ENCODE measurements around the gene GARIN5B.

Gene GARIN5B

DNA sequence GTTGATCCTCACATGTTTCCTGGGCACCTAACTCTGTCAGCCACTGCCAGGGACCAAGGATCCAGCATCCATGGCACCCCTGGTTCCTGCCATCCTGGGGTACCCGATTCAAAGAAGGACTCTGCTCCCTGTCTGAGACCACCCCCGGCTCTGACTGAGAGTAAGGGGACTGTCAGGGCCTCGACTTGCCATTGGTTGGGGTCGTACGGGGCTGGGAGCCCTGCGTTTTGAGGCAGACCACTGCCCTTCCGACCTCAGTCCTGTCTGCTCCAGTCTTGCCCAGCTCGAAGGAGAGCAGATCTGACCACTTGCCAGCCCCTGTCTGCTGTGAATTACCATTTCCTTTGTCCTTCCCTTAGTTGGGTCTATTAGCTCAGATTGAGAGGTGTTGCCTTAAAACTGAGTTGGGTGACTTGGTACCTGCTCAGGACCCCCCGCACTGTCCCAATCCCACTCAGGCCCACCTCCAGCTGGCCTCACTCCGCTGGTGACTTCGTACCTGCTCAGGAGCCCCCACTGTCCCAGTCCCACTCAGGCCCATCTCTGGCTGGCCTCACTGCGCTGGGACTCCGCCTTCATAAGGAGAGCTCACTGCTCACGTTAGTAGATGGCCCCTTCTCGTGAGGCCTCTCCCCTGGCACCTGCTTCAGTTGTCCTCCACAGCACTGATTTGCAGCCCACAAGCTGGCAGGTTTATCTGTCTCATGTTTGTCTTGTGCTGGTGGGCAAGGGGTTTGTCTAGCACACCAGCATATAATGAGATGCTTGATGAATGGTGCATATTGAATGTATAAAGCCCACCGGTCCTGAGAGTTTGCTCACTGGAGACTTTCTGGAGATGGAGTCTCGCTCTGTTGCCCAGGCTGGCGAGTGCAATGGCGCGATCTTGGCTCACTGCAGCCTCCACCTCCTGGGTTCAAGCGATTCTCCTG lies 26.6 kb upstream of the GARIN5B start:
- no peak for DNase-seq (ENCODE audit: low read depth)

DNA sequence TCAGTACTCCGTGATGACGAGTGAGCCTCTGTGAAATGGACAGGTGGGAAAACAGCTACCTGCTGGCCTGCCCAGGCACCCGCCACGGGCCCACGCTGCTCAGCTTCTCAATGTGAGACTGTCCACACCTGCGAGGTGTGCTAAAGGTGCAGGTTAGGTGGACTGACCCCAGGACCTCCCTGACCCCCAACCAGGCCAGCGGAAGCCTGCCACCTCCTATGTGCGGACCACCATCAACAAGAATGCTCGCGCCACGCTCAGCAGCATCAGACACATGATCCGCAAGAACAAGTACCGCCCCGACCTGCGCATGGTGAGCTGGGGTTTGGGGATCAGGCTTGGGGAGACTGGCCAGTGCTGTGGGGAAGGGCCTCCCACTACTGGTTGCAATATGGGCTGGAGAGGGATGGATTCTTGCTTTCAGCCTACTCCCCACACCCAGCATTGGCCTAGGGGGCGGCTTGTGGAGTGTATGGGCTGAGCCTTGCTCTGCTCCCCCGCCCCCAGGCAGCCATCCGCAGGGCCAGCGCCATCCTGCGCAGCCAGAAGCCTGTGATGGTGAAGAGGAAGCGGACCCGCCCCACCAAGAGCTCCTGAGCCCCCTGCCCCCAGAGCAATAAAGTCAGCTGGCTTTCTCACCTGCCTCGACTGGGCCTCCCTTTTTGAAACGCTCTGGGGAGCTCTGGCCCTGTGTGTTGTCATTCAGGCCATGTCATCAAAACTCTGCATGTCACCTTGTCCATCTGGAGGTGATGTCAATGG lies 24.9 kb upstream of the GARIN5B start:
- no peak for DNase-seq (ENCODE audit: low read depth)

DNA sequence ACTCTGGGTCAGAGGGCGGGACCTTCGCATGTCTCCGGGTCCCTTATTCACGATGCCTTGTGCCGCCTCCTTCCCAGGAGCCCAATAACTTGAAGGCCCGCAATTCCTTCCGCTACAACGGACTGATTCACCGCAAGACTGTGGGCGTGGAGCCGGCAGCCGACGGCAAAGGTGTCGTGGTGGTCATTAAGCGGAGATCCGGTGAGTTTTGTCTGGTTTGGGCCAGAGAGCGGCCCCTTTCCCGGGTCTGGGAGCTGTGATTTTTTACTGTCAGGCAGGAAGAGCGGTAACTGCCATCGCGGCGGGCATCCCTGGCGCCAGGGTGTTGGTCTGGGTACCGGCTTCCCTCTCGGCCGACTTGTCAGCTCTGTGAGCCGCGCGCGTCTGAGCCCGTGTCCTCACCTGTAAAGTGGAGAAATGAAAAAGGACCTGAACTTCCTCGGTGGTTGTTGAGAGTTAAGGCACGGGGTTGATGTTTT lies 23.5 kb upstream of the GARIN5B start:
- peak; percentile 10 for DNase-seq (ENCODE audit: low read depth)

DNA sequence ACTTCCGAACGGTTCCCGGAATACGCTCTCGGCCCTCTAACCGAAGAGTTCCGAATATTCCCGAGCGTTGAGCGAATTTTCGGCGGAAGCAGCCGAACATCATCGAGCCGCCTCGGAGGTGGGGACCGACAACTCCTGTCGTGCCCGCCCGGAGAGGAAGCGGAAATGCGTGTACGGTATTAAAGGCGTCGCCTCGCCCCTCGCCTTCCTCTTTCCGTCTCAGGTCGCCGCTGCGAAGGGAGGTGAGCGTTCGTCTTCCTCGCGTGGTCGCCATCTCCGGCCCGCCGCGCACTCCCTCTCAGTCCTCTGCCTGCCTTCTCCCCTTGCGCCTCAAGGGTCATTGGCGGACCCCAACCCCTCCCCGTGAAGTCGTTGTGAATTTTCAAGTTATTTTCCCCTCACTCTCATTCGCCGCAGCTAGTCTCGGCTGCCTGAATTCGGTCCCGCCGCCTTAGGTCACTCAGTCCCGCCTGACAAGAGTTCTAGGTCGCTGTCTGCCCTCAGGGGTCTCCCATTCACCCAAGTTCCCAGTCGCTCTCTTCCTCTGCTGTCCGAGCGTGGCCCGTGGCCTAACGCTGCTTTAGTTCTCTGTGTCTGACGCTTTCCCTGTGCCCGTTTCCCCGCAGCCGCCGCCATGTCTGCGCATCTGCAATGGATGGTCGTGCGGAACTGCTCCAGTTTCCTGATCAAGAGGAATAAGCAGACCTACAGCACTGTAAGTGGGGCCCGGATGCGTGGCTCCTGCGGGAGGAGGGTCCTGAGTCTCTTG lies 22.8 kb upstream of the GARIN5B start, which contains the start of gene RPL28:
TSS of gene RPL28 (plus strand) at position 209 of the 769 bp plus-strand sequence. CDS start at position 635, 426 bp downstream.
- peak; percentile 94 for DNase-seq (ENCODE audit: low read depth)

DNA sequence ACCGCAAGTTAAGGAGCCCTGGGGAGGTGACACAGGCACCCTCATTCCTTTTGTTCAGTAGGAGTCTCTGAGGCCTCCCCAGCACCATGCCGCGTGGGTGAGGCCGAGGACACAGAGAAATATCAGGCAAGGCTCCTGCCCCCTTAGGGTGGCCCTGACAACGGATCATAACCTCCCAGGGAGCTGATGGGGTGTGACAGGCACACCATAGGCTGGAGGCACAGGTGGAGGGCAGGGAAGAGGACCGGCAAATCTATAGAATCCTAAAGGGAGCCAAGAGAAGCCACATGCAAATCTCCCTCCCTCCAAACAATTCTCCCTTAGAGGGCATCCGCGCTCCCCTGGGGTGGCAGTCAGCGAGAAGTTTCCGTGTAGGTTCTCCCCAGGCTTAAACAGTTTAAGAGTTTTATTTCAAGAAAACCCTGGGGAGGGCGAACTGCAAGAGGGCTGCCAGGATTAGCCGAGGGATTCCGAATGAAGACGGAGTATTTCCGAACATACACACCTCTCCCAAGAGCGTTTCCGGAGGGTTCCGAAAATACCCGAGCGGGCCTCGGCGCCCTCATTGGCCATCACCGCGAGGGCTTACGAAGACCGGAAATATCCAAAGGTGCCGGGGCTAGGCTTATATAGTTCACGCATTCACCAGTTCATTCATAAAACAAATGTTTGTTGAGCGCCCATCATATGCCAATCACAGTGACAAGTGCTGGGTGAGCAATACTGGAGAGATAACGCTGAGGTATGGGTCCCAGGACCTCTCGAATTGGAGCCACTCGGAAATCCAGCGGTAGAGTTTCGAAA lies 22.1 kb upstream of the GARIN5B start:
- peak; percentile 95 for DNase-seq (ENCODE audit: low read depth)

DNA sequence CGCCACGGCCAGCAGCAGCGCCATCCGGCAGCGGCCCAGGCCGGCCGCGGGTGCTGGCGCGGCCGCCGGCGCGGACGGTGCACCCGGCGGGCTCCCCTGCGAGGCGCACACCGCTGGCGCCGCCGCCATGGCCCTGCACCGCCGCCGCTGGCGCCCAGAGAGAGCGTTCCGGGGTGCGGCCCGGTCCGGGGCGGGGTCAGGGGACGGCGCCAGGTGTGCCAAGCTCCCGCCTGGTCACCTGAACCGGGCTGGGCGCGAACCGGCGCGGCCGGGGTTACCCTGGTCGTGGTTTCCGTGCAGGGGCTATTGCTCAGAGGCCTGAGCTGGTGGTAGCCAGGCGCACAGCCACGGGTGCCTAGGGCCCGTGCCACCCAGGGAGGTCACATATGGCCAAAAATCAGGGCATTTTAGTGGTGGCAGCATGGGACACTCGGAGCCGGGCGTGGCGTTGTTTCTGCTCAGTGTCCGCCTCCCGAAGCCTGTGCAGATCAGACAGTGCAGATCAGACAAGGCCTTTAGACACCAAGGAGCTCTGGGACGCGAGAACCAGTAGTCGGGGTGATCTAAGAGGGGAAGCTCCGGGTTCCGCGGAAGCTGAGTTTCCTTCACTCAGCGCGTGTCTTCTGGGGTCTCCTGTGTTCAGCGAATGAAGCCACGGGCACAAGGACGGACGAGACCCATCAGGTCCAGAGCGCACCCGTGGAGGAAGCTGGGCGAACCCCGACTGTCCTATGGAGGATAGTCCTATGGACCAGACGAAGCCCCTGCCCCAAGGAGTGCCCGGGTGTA lies 21.3 kb upstream of the GARIN5B start, which contains the start of gene TMEM238:
TSS of gene TMEM238 (minus strand) at position 162 of the 789 bp plus-strand sequence. CDS start at position 129, 33 bp downstream.
- peak; percentile 19 for DNase-seq (ENCODE audit: low read depth)

DNA sequence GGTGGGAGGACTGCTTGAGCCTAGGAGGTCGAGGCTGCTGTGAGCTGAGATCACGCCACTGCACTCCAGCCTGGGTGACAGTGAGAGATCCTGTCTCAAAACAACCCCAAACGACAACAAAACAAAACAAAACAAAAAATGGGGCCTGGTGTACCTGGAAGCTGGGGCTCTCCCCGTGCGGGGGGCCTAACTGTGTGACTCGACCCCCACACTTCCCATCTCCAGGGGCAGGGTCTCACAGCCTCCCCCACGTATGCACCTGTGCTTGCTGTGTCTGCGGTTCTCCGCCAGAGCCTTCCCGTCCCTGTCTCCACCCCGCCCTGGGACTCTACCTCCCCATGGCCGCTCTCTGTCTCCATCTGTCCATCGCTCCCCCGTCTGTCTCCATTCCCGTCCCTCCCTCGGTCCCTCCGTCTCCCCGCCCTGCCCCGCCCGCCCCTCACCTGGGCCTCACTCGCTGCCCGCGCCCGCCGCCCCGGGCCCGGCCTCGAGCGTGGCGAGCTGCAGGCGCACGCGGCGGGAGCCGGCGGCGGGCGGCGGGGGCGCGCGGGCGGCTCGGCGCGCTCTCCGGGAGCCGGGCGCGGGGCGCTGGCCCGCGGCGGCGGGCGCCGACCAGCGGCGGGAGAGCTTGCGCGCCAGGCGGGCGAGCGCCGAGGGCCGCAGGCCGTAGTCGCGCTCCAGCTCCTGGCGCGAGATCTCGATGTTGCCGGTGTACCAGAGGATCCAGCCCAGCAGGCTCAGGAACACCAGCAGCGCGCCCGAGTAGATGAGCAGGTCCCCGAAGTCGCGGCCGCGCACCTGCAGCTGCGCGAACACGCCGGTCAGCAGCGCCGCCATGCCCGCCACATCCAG lies 20.4 kb upstream of the GARIN5B start:
- peak; percentile 15 for DNase-seq (ENCODE audit: low read depth)

DNA sequence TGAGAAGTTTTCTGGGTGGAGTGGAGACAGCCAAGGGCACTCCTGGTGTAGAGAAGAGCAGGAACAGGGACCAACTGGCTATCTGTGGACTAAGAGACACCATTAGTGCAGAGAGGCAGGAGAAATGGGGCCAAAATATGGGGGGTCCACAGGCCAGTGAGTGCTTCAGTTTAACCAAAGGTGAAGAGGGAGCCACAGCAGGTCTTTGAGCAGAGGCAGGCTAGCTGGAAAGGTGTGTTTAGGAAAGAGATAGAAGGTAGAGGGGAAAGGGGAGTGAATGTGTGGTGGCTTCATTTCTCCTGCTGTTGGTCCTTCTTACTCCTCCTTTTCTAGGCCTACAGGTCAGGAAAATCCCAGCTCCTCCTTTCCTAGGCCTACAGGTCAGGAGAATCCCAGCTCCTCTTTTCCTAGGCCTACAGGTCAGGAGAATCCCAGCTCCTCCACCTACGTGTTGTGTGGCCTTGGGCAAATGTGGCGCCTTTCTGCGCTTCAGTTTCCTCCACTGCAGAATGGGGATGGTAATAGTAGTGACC lies 19.5 kb upstream of the GARIN5B start:
- DNase-seq (ENCODE audit: low read depth): no peak

DNA sequence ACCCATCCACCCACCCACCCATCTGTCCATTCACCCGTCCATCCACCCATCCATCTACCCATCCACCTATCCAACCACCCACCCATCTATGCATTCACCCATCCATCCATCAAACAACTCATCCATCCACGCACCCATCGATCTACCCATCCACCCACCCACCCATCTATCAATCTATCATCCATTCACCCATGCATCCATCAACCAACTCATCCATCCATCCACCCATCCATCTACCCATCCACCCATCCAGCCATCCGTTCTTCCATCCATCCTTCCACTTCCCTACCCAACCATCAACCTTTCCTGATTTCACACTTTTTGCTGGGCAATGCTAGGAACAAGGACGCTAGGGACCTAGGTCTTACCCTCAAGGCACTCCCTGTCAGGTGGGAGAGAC lies 19.0 kb upstream of the GARIN5B start:
- no peak for DNase-seq (ENCODE audit: low read depth)

DNA sequence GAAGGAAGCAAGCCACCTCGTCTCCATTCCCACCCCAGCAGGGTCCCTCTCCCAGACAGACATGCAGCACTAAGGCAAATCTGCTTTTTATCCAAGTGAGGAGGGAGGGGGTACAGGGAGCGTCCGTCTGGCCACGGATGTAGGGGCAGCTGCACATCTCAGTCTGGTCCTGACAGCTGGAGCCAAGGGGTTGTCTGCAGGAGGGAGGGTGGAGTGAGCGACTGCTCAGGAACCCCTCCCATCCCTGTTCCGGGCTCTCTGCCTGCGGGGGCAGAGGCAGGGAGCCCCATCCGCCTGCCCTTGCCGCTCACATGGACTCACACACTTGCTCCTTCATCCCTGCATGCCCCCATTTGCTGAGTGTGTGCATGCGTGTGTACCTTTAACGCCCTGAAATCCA lies 16.1 kb upstream of the GARIN5B start:
- no peak for DNase-seq (ENCODE audit: low read depth)

DNA sequence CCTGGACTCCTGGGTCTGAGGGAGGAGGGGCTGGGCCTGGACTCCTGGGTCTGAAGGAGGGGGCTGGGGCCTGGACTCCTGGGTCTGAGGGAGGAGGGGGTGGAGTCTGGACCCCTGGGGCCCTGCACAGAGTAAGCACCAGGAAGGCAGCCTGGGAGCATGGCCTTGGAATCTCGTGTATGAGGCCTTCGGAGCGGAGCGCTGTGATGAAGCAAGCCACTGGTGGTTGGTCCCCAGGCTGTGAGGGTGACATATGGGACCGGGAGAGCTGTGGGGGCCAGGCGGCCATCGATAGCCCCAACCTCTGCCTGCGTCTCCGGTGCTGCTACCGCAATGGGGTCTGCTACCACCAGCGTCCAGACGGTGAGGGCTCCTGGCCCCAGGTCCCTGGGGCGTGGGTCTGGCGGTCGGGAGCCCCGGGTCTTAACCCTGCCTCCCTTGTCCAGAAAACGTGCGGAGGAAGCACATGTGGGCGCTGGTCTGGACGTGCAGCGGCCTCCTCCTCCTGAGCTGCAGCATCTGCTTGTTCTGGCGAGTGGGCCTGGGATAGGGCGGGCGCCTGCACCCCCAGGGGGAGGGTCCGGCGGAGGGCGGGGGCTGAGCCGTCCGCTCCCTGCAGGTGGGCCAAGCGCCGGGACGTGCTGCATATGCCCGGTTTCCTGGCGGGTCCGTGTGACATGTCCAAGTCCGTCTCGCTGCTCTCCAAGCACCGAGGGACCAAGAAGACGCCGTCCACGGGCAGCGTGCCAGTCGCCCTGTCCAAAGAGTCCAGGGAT lies 14.5 kb upstream of the GARIN5B start:
- DNase-seq (ENCODE audit: low read depth): no peak

DNA sequence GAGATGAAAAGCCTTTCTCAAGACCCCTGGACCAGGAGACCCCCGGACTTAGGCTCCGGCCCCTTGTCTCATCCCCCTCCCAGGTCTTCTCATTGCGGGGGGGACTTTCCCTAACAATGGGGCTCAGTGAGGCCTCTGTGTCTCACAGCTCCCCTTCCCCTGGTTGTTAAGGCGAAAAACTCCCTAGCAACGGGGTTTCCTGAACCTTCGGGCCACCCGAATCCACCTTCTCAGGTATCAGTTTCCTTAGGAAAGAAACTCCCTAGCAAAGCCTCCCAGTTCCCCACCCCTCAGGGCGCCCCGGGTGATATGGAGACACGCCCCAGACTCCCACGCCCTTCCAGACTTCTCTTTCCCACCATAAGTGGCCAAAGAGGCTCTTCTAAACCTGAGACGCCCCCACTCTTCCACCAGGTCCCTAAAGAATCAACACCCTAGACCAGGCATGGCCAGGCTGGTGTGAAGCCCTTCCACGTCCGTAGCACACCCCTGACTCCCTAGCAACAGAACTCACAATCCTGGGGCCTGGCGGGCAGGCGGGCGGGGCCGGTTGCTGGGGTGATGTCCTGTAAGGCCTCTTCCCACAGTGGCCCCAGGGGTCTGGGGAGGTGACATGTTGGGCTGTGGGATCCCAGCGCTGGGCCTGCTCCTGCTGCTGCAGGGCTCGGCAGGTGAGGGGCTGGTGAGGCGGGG lies 13.3 kb upstream of the GARIN5B start, which contains the start of gene TMEM190:
TSS of gene TMEM190 (plus strand) at position 586 of the 693 bp plus-strand sequence. CDS start at position 614, 28 bp downstream.
- DNase-seq (ENCODE audit: low read depth): no peak

DNA sequence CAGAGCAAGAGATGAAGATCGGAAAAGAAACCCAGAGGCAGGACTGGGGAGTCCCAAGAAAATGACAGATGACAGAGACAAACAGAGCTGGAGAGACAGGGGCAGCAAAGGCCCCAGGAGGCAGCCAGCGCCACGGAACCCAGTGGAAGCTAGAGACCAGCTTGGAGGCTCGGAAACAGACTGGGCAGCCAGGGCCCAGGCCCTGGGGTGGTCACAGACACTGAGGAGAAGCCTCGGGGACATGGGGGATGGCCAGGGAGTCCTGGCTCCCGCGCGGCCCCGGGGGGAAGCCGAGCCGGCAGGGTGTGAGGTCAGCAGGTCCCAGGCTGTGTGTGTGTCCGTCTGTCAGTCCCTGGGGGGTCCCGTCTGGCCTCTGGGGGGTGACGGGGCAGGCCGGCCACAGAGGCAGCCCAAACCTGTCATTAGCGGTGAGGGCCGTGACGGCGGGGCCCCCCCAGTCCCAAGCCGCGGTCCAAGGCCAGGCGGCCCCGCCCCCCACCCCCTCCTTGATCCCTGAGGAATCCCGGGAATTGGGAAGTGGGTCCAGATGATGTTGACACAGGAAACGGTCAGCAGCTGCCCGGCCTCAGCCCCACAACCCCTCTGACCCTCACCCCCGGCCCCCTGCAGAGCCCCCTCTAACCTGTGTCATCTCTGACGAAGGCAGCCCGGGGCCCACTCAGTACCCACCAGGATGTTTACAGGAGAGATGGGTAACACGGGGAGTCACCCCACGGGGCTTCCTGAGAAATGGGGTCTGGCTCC lies 11.1 kb upstream of the GARIN5B start:
- no peak for DNase-seq (ENCODE audit: low read depth)

DNA sequence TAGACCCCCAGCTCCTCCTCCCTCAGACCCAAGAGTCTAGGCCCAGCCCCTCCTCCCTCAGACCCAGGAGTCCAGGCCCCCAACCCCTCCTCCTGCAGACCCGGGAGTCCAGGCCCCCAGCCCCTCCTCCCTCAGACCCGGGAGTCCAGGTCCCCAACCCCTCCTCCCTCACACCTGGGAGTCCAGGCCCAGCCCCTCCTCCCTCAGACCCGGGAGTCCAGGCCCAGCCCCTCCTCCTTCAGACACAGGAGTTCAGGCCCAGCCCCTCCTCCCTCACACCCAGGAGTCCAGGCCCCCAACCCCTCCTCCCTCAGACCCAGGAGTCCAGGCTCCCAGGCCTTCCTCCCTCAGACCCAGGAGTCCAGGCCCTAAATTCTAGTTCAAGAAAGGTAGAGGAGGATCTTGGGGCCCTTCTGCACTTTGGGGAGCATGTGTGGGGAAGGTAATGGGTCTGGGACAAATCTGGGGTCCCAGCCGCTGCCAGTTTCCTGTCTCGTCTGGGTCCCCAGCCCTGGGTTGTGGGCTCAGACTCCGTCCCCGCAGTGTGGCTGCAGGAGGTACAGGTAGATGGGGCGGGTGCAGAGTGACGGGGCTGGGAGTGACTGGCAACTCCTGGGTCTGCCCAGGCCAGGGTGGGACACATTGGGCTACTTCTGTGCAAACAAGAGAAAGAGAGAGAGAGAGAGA lies 10.4 kb upstream of the GARIN5B start:
- no peak for DNase-seq (ENCODE audit: low read depth)

DNA sequence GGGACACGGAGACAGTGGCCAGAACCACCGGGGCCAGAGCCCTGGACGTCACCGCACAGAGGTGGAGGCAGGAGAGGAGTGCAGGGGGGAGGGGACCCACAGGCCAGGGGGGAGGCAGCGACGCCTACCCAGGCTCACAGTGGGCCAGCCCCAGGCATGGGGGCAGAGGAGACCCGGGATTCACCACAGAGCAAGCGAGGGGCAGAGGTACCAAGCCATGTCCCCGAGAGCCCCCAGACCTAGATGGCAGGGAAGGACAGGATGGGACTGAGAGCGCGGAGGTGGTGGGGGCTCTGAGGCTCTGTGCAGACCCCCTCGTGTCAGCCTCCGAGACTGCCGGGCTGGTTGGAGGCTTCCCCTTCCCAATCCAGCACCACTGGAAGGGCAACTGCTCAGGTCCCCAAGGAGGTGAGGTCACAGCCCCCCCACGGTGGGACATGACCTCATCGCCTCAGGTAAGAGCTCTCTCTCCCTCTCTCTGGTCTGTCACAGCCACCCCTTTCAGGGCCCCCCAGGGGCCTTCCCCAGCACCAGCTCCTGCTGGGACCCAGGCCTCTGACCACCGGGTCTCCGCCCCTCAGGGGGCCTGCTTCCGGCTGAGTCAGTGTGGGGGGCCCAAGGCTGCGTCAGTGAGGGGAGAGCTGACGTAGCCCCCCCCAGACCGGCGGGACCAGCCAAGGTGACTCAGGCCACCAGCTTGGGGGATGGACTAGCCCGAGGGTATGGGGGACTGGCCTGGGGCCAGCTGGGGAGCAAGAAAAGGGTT lies 9.4 kb upstream of the GARIN5B start:
- peak; percentile 8 for DNase-seq (ENCODE audit: low read depth)
